K562 (cell line): ENCODE measurements around the gene CDCP1. TPM values are rescaled to one million over a fixed set of nuclear protein-coding genes. Genes with fewer than 3 reads are reported as not detected.

ENCODE experiments used
- ATF7 ChIP-seq: fragments of 450-650 bp; IDR thresholded peaks from 2 replicates; pipeline ENCODE4 v1.7.1; 2014; ENCODE audit warnings: mild to moderate bottlenecking, moderate library complexity
- CLOCK ChIP-seq: fragments of 250-450 bp; sonication (Bioruptor Pico); IDR thresholded peaks from 2 replicates; pipeline ENCODE4 v1.4.0; 2020; ENCODE audit warnings: mild to moderate bottlenecking, moderate library complexity, borderline replicate concordance
- HDGF ChIP-seq: fragments of 450-650 bp; IDR thresholded peaks from 2 replicates; pipeline ENCODE4 v1.6.1; 2016
- MEIS2 ChIP-seq: fragments of 450-650 bp; IDR thresholded peaks from 2 replicates; pipeline ENCODE4 v1.6.1; 2014; ENCODE audit warnings: mild to moderate bottlenecking; ENCODE audit not compliant: partially characterized antibody
- MTA1 ChIP-seq: fragments of 450-650 bp; IDR thresholded peaks from 2 replicates; pipeline ENCODE4 v1.6.1; 2017; ENCODE audit warnings: borderline replicate concordance
- SMAD2 ChIP-seq: fragments of 150-350 bp; IDR thresholded peaks from 2 replicates; pipeline ENCODE4 v1.6.1; 2014; ENCODE audit warnings: low read depth, mild to moderate bottlenecking, low read length
- TCF7L2 ChIP-seq: fragments of 150-350 bp; IDR thresholded peaks from 2 replicates; pipeline ENCODE4 v1.6.1; 2016; ENCODE audit warnings: low read depth, mild to moderate bottlenecking, low read length, moderate library complexity
- THRAP3 ChIP-seq: fragments of 450-650 bp; IDR thresholded peaks from 2 replicates; pipeline ENCODE4 v1.6.1; 2016; ENCODE audit warnings: mild to moderate bottlenecking, inconsistent platforms, borderline replicate concordance
- ZNF23 ChIP-seq: fragments of 250-450 bp; sonication (Bioruptor Pico); IDR thresholded peaks from 2 replicates; pipeline ENCODE4 v1.4.0; 2020; ENCODE audit warnings: mild to moderate bottlenecking
- ZNF589 ChIP-seq: fragments of 200-800 bp; sonication (Bioruptor generic); IDR thresholded peaks from 2 replicates; pipeline ENCODE4 v1.6.1; 2016; ENCODE audit warnings: low read depth, missing genetic modification characterization, missing compliant biosample characterization
- polyA plus RNA-seq, 8 experiments: library from polyadenylated mRNA; depleted of rRNA in 4 of 8; stranded (reverse) in 5 of 8; unstranded in 3 of 8; fragments of >200 nt; fragmentation: Nextera tagmentation in 2 of 8; fragmentation: Illumina TruSeq in 1 of 8; extraction: Ambion mirVana in 2 of 8; extraction: Trizol in 1 of 8; gene quantifications; 2 replicates each; pipeline versions ENCODE4 v1.2.1 to v1.2.3, GENCODE V29; 2011 to 2014; ENCODE audit warnings: inconsistent platforms in 1 of 8, missing spikeins in 1 of 8
- total RNA-seq, 7 experiments: library from RNA; depleted of rRNA in 6 of 7; stranded (reverse); fragments of >200 nt in 6 of 7; fragmentation: Illumina TruSeq in 2 of 7; extraction: Trizol in 2 of 7; gene quantifications; 2 replicates each; pipeline versions ENCODE4 v1.2.1 to v1.2.3, GENCODE V29; 2011 to 2021; ENCODE audit warnings: low replicate concordance in 1 of 7
- TF ChIP-seq, protein P1 (sequence below), 2 experiments: fragments of 450-650 bp; IDR thresholded peaks; 2 replicates each; pipeline ENCODE4 v1.6.1; 2016; ENCODE audit warnings: mild to moderate bottlenecking in 2 of 2, borderline replicate concordance in 1 of 2, low read depth in 1 of 2, moderate library complexity in 1 of 2
- TF ChIP-seq, protein P2 (sequence below), 2 experiments: fragments of 450-650 bp; IDR thresholded peaks; 2 replicates each; pipeline ENCODE4 v1.6.1; 2016

Gene CDCP1
- total and polyA plus RNA-seq, 9 of the 15 experiments (the other 6 are each of a cell fraction or from before 2014, with no cell fraction given), result 3.9 to 16.4 (median 5.2) TPM

GRCh38 chr3:45104715-45105711 lies 41.2 kb downstream of the CDCP1 start (continued):
- TF ChIP-seq, protein P1, sequence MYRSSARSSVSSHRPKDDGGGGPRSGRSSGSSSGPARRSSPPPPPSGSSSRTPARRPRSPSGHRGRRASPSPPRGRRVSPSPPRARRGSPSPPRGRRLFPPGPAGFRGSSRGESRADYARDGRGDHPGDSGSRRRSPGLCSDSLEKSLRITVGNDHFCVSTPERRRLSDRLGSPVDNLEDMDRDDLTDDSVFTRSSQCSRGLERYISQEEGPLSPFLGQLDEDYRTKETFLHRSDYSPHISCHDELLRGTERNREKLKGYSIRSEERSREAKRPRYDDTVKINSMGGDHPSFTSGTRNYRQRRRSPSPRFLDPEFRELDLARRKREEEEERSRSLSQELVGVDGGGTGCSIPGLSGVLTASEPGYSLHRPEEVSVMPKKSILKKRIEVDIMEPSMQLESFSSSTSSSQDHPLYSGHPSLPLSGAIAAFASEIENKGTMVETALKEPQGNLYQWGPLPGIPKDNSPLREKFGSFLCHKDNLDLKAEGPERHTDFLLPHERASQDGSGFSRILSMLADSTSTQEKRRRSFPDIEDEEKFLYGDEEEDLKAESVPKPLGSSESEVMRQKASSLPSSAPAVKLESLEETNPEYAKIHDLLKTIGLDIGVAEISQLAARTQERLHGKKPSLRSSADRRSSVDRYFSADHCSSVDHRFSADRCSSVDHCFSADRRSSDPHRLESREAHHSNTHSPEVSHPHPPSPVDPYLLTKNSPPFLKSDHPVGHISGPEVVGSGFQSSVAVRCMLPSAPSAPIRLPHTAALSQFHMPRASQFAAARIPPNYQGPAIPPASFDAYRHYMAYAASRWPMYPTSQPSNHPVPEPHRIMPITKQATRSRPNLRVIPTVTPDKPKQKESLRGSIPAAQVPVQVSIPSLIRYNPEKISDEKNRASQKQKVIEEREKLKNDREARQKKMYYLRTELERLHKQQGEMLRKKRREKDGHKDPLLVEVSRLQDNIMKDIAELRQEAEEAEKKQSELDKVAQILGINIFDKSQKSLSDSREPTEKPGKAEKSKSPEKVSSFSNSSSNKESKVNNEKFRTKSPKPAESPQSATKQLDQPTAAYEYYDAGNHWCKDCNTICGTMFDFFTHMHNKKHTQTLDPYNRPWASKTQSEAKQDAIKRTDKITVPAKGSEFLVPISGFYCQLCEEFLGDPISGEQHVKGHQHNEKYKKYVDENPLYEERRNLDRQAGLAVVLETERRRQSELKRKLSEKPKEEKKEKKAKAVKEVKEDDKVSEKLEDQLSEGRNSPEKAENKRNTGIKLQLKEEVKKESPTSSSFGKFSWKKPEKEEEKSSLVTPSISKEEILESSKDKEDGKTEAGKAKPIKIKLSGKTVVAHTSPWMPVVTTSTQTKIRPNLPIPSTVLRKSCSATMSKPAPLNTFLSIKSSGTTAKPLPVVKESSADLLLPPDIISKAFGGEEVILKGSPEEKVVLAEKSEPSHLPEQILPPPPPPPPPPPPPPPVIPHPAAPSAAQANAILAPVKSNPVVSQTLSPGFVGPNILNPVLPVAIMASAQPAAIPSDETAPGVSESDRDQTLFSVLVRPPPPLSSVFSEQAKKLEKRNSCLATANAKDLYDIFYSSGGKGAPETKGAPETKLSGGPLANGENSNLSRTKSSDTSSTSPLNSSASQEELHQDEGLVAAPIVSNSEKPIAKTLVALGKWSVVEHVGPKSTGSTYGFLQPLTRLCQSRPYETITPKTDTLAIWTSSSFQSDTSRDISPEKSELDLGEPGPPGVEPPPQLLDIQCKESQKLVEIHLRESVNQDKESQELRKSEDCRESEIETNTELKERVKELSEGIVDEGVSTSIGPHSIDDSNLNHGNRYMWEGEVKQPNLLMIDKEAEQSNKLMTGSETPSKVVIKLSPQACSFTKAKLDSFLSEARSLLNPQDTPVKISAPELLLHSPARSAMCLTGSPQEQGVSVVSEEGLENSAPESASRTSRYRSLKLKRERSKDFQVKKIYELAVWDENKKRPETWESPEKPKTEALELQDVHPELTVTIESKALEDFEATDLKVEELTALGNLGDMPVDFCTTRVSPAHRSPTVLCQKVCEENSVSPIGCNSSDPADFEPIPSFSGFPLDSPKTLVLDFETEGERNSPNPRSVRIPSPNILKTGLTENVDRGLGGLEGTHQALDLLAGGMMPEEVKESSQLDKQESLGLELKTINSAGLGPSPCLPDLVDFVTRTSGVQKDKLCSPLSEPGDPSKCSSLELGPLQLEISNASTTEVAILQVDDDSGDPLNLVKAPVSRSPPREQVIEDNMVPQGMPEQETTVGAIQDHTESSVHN (IDR thresholded peaks at IDR 0.05; ENCODE audit: borderline replicate concordance in 1 of 2, low read depth in 1 of 2), result no peak
- TF ChIP-seq TCF7L2, result no peak
- no peak for TF ChIP-seq SMAD2
- TF ChIP-seq THRAP3, result peak; percentile 60; the same call in 1 of the 2 replicates
- TF ChIP-seq ZNF589, result no peak; the same call in none of the 2 replicates
- no peak; the same call in 1 of the 2 replicates for TF ChIP-seq MTA1
- TF ChIP-seq ZNF23 (CRISPR knock-in tag), result no peak
- TF ChIP-seq CLOCK (CRISPR knock-in tag), result no peak
- TF ChIP-seq, protein P2, sequence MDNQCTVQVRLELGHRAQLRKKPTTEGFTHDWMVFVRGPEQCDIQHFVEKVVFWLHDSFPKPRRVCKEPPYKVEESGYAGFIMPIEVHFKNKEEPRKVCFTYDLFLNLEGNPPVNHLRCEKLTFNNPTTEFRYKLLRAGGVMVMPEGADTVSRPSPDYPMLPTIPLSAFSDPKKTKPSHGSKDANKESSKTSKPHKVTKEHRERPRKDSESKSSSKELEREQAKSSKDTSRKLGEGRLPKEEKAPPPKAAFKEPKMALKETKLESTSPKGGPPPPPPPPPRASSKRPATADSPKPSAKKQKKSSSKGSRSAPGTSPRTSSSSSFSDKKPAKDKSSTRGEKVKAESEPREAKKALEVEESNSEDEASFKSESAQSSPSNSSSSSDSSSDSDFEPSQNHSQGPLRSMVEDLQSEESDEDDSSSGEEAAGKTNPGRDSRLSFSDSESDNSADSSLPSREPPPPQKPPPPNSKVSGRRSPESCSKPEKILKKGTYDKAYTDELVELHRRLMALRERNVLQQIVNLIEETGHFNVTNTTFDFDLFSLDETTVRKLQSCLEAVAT (IDR thresholded peaks at IDR 0.05), result peak; percentile 45 to 92; a peak in 2 of 4 replicates
- TF ChIP-seq ATF7, result no peak; the same call in 1 of the 2 replicates
- no peak for TF ChIP-seq MEIS2
- no peak for TF ChIP-seq HDGF
